ENCODE measurements around the gene LDLRAD4.

LDLRAD4 gene

GRCh38 chr18:13374468-13375301 is 156.1 kb downstream of the LDLRAD4 start:
- no peaks in the 10 kb centered on the region for H3K27me3 ChIP-seq (ENCODE audit: control insufficient read depth in 1 of 2, insufficient read depth in 2 of 2, low read length in 2 of 2)
- H3K36me3 ChIP-seq (ENCODE audit: control insufficient read depth in 1 of 2, insufficient read depth in 2 of 2, low read length in 2 of 2), result no peaks in the 10 kb centered on the region
- H3K4me1 ChIP-seq (ENCODE audit: control insufficient read depth in 1 of 2, insufficient read depth in 2 of 2, low read length in 2 of 2), result peaks cover 35 to 39% of the 10 kb centered on the region in 2 donors
- no peak overlapping the region for H3K9ac ChIP-seq (ENCODE audit: low read depth in 1 of 2, low read length in 2 of 2)
- H3K27ac ChIP-seq (ENCODE audit: low read depth, low read length), result peak overlapping the region; percentile 13
- H3K4me3 ChIP-seq (ENCODE audit: low read depth in 1 of 2, low read length in 2 of 2), result no peak overlapping the region
- no peaks in the 10 kb centered on the region for H3K9me3 ChIP-seq (ENCODE audit: control insufficient read depth in 1 of 2, low read length in 2 of 2)

- Histone ChIP-seq H3K4me3 (ENCODE audit: low read depth in 1 of 2, low read length in 2 of 2) (no peak overlapping the region), H3K9me3 (ENCODE audit: control insufficient read depth in 1 of 2, low read length in 2 of 2) (no peaks in the 10 kb centered on the region), H3K9ac (ENCODE audit: low read depth in 1 of 2, low read length in 2 of 2) (no peak overlapping the region)
These were observed 157.0 kb downstream of the LDLRAD4 start for GRCh38 chr18:13375302-13376255.

GRCh38 chr18:13376298-13376840 is 157.8 kb downstream of the LDLRAD4 start:
- H3K4me1 ChIP-seq (ENCODE audit: control insufficient read depth in 1 of 2, insufficient read depth in 2 of 2, low read length in 2 of 2), result peaks cover 29 to 30% of the 10 kb centered on the region in 2 donors

More at GRCh38 chr18:13375302-13376255, 157.0 kb downstream of the LDLRAD4 start:
- peak overlapping the region; percentile 13 for H3K27ac ChIP-seq (ENCODE audit: low read depth, low read length)
- H3K27me3 ChIP-seq (ENCODE audit: control insufficient read depth in 1 of 2, insufficient read depth in 2 of 2, low read length in 2 of 2), result no peaks in the 10 kb centered on the region
- H3K36me3 ChIP-seq (ENCODE audit: control insufficient read depth in 1 of 2, insufficient read depth in 2 of 2, low read length in 2 of 2), result no peaks in the 10 kb centered on the region
- H3K4me1 ChIP-seq (ENCODE audit: control insufficient read depth in 1 of 2, insufficient read depth in 2 of 2, low read length in 2 of 2), result peaks cover 27 to 32% of the 10 kb centered on the region in 2 donors

GRCh38 chr18:13376841-13377351 is 158.3 kb downstream of the LDLRAD4 start:
- Histone ChIP-seq H3K4me3 (ENCODE audit: low read depth in 1 of 2, low read length in 2 of 2) (no peak overlapping the region), H3K36me3 (ENCODE audit: control insufficient read depth in 1 of 2, insufficient read depth in 2 of 2, low read length in 2 of 2) (no peaks in the 10 kb centered on the region), H3K27me3 (ENCODE audit: control insufficient read depth in 1 of 2, insufficient read depth in 2 of 2, low read length in 2 of 2) (no peaks in the 10 kb centered on the region), H3K9me3 (ENCODE audit: control insufficient read depth in 1 of 2, low read length in 2 of 2) (no peaks in the 10 kb centered on the region), H3K27ac (ENCODE audit: low read depth, low read length) (no peak overlapping the region), H3K4me1 (ENCODE audit: control insufficient read depth in 1 of 2, insufficient read depth in 2 of 2, low read length in 2 of 2) (peaks cover 31 to 34% of the 10 kb centered on the region in 2 donors), H3K9ac (ENCODE audit: low read depth in 1 of 2, low read length in 2 of 2) (no peak overlapping the region)

More at GRCh38 chr18:13376298-13376840, 157.8 kb downstream of the LDLRAD4 start:
- Histone ChIP-seq H3K9me3 (ENCODE audit: control insufficient read depth in 1 of 2, low read length in 2 of 2) (no peaks in the 10 kb centered on the region), H3K4me3 (ENCODE audit: low read depth in 1 of 2, low read length in 2 of 2) (no peak overlapping the region), H3K36me3 (ENCODE audit: control insufficient read depth in 1 of 2, insufficient read depth in 2 of 2, low read length in 2 of 2) (no peaks in the 10 kb centered on the region), H3K27ac (ENCODE audit: low read depth, low read length) (no peak overlapping the region), H3K27me3 (ENCODE audit: control insufficient read depth in 1 of 2, insufficient read depth in 2 of 2, low read length in 2 of 2) (no peaks in the 10 kb centered on the region), H3K9ac (ENCODE audit: low read depth in 1 of 2, low read length in 2 of 2) (no peak overlapping the region)

GRCh38 chr18:13377496-13377895 is 158.9 kb downstream of the LDLRAD4 start:
- H3K36me3 ChIP-seq (ENCODE audit: control insufficient read depth in 1 of 2, insufficient read depth in 2 of 2, low read length in 2 of 2), result no peaks in the 10 kb centered on the region

GRCh38 chr18:13378150-13378549 is 159.6 kb downstream of the LDLRAD4 start:
- Histone ChIP-seq H3K27me3 (ENCODE audit: control insufficient read depth in 1 of 2, insufficient read depth in 2 of 2, low read length in 2 of 2) (no peaks in the 10 kb centered on the region), H3K9me3 (ENCODE audit: control insufficient read depth in 1 of 2, low read length in 2 of 2) (no peaks in the 10 kb centered on the region), H3K4me1 (ENCODE audit: control insufficient read depth in 1 of 2, insufficient read depth in 2 of 2, low read length in 2 of 2) (peaks cover 31 to 36% of the 10 kb centered on the region in 2 donors), H3K9ac (ENCODE audit: low read depth in 1 of 2, low read length in 2 of 2) (no peak overlapping the region), H3K27ac (ENCODE audit: low read depth, low read length) (no peak overlapping the region), H3K36me3 (ENCODE audit: control insufficient read depth in 1 of 2, insufficient read depth in 2 of 2, low read length in 2 of 2) (no peaks in the 10 kb centered on the region), H3K4me3 (ENCODE audit: low read depth in 1 of 2, low read length in 2 of 2) (no peak overlapping the region)

More at GRCh38 chr18:13377496-13377895, 158.9 kb downstream of the LDLRAD4 start:
- H3K27me3 ChIP-seq (ENCODE audit: control insufficient read depth in 1 of 2, insufficient read depth in 2 of 2, low read length in 2 of 2), result no peaks in the 10 kb centered on the region
- H3K9ac ChIP-seq (ENCODE audit: low read depth in 1 of 2, low read length in 2 of 2), result no peak overlapping the region
- no peak overlapping the region for H3K4me3 ChIP-seq (ENCODE audit: low read depth in 1 of 2, low read length in 2 of 2)
- peaks cover 27 to 30% of the 10 kb centered on the region in 2 donors for H3K4me1 ChIP-seq (ENCODE audit: control insufficient read depth in 1 of 2, insufficient read depth in 2 of 2, low read length in 2 of 2)
- H3K27ac ChIP-seq (ENCODE audit: low read depth, low read length), result no peak overlapping the region
- H3K9me3 ChIP-seq (ENCODE audit: control insufficient read depth in 1 of 2, low read length in 2 of 2), result no peaks in the 10 kb centered on the region

GRCh38 chr18:13379062-13379865 is 160.7 kb downstream of the LDLRAD4 start:
- no peak overlapping the region for H3K9ac ChIP-seq (ENCODE audit: low read depth in 1 of 2, low read length in 2 of 2)
- H3K9me3 ChIP-seq (ENCODE audit: control insufficient read depth in 1 of 2, low read length in 2 of 2), result no peaks in the 10 kb centered on the region
- H3K4me1 ChIP-seq (ENCODE audit: control insufficient read depth in 1 of 2, insufficient read depth in 2 of 2, low read length in 2 of 2), result peaks cover 37 to 38% of the 10 kb centered on the region in 2 donors
- no peaks in the 10 kb centered on the region for H3K27me3 ChIP-seq (ENCODE audit: control insufficient read depth in 1 of 2, insufficient read depth in 2 of 2, low read length in 2 of 2)
- H3K36me3 ChIP-seq (ENCODE audit: control insufficient read depth in 1 of 2, insufficient read depth in 2 of 2, low read length in 2 of 2), result no peaks in the 10 kb centered on the region
- no peak overlapping the region for H3K27ac ChIP-seq (ENCODE audit: low read depth, low read length)
- no peak overlapping the region for H3K4me3 ChIP-seq (ENCODE audit: low read depth in 1 of 2, low read length in 2 of 2)

- Histone ChIP-seq H3K27me3 (ENCODE audit: control insufficient read depth in 1 of 2, insufficient read depth in 2 of 2, low read length in 2 of 2) (no peaks in the 10 kb centered on the region), H3K4me3 (ENCODE audit: low read depth in 1 of 2, low read length in 2 of 2) (no peak overlapping the region), H3K9ac (ENCODE audit: low read depth in 1 of 2, low read length in 2 of 2) (no peak overlapping the region), H3K4me1 (ENCODE audit: control insufficient read depth in 1 of 2, insufficient read depth in 2 of 2, low read length in 2 of 2) (peaks cover 34 to 35% of the 10 kb centered on the region in 2 donors), H3K9me3 (ENCODE audit: control insufficient read depth in 1 of 2, low read length in 2 of 2) (no peaks in the 10 kb centered on the region), H3K36me3 (ENCODE audit: control insufficient read depth in 1 of 2, insufficient read depth in 2 of 2, low read length in 2 of 2) (no peaks in the 10 kb centered on the region), H3K27ac (ENCODE audit: low read depth, low read length) (no peak overlapping the region)
These were observed 161.6 kb downstream of the LDLRAD4 start for GRCh38 chr18:13379930-13380690.

- Histone ChIP-seq H3K36me3 (ENCODE audit: control insufficient read depth in 1 of 2, insufficient read depth in 2 of 2, low read length in 2 of 2) (no peaks in the 10 kb centered on the region), H3K9ac (ENCODE audit: low read depth in 1 of 2, low read length in 2 of 2) (no peak overlapping the region), H3K9me3 (ENCODE audit: control insufficient read depth in 1 of 2, low read length in 2 of 2) (no peaks in the 10 kb centered on the region), H3K27me3 (ENCODE audit: control insufficient read depth in 1 of 2, insufficient read depth in 2 of 2, low read length in 2 of 2) (no peaks in the 10 kb centered on the region), H3K27ac (ENCODE audit: low read depth, low read length) (no peak overlapping the region), H3K4me3 (ENCODE audit: low read depth in 1 of 2, low read length in 2 of 2) (no peak overlapping the region), H3K4me1 (ENCODE audit: control insufficient read depth in 1 of 2, insufficient read depth in 2 of 2, low read length in 2 of 2) (peaks cover 30% of the 10 kb centered on the region in 2 donors)
These were observed 162.1 kb downstream of the LDLRAD4 start for GRCh38 chr18:13380691-13381070.

Measured in duodenal mucosa (tissue), 2 donors.